ENCODE measurements around the gene FGFRL1.
"Not testable (repeated sequence)": the region's sequence is repeated elsewhere in the genome, so short reads cannot be mapped to it uniquely, and the experiment has no call there.

DNA sequence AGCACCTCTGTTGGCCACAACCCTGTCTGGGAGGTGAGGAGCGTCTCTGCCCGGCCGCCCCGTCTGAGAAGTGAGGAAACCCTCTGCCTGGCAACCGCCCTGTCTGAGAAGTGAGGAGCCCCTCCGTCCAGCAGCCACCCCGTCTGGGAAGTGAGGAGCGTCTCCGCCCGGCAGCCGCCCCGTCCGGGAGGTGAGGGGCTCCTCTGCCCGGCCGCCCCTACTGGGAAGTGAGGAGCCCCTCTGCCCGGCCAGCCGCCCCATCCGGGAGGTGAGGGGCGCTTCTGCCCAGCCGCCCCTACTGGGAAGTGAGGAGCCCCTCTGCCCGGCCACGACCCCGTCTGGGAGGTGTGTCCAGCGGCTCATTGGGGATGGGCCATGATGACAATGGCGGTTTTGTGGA, 35.4 kb upstream of the FGFRL1 start:
- TF ChIP-seq, protein P1, sequence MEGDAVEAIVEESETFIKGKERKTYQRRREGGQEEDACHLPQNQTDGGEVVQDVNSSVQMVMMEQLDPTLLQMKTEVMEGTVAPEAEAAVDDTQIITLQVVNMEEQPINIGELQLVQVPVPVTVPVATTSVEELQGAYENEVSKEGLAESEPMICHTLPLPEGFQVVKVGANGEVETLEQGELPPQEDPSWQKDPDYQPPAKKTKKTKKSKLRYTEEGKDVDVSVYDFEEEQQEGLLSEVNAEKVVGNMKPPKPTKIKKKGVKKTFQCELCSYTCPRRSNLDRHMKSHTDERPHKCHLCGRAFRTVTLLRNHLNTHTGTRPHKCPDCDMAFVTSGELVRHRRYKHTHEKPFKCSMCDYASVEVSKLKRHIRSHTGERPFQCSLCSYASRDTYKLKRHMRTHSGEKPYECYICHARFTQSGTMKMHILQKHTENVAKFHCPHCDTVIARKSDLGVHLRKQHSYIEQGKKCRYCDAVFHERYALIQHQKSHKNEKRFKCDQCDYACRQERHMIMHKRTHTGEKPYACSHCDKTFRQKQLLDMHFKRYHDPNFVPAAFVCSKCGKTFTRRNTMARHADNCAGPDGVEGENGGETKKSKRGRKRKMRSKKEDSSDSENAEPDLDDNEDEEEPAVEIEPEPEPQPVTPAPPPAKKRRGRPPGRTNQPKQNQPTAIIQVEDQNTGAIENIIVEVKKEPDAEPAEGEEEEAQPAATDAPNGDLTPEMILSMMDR (IDR thresholded peaks at IDR 0.05), result not testable (repeated sequence)
- not testable (repeated sequence) for TF ChIP-seq POLR2AphosphoS5, EP300 (IDR thresholded peaks at IDR 0.05)
